Measurements from ENCODE around the gene CEP70. TPM values are rescaled to one million over a fixed set of nuclear protein-coding genes. Genes with fewer than 3 reads are reported as not detected.
"Not testable (repeated sequence)": the region's sequence is repeated elsewhere in the genome, so short reads cannot be mapped to it uniquely, and the experiment has no call there.

The CEP70 gene
- total and polyA plus RNA-seq, 2 donors (not counting 1 experiment from before 2014, with no cell fraction given): 1.00 to 9.6 TPM

DNA sequence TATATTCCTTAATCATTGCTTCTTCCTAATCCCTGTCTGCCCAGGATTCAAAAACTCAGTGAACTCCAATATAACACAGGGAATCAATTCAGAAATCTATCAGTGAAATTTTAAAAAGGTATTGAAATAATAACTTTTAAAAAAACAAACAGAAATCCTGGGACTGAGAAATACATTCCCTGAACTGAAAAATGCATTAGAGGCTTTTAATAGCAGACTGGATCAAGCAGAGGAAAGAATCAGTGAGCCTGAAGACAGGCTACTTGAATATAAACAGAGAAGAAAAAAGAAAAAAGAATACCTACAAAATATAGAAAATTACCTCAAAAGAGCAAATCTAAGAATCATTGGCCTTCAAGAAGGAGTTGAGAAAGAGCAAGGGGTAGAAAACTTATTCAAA is 54.7 kb downstream of the CEP70 start:
- no peak overlapping the region for H3K4me3 ChIP-seq (ENCODE audit: control extremely low read depth in 1 of 5, extremely low read depth in 1 of 5, insufficient read depth in 1 of 5, low read depth in 2 of 5, low read length in 4 of 5)
- H3K79me2 ChIP-seq (ENCODE audit: control insufficient read depth, insufficient read depth, low read length): no peaks in the 10 kb centered on the region
- H3K9ac ChIP-seq (ENCODE audit: low read length): no peak overlapping the region
- Mint-ChIP-seq H3K27ac (no peak overlapping the region), H3K4me1 (no peaks in the 10 kb centered on the region), H3K27me3 (no peaks in the 10 kb centered on the region), H3K9me3 (ENCODE audit: insufficient read depth) (peaks cover 7% of the 10 kb centered on the region), H3K4me3 (no peak overlapping the region)
- no peak overlapping the region for H3K4me2 ChIP-seq (replicated peaks; ENCODE audit: low read depth, low read length, poor library complexity, severe bottlenecking)
- H3K9me3 ChIP-seq (ENCODE audit: control extremely low read depth in 1 of 3, control insufficient read depth in 2 of 3, insufficient read depth in 1 of 3, low read length in 2 of 3): peaks cover 2 to 36% (median 32%) of the 10 kb centered on the region in 3 donors
- TF ChIP-seq EZH2 (IDR thresholded peaks at IDR 0.05; ENCODE audit: borderline replicate concordance, insufficient read depth, low read depth, low read length, poor library complexity, severe bottlenecking): no peak
- no peak for TF ChIP-seq CTCF (IDR thresholded peaks at IDR 0.05)
- ATAC-seq (ENCODE audit: low read depth) (no peak), DNase-seq (no peak)
- H4K20me1 ChIP-seq (ENCODE audit: control insufficient read depth, insufficient read depth, low read length, poor library complexity, severe bottlenecking): no peaks in the 10 kb centered on the region
- H3K27me3 ChIP-seq (replicated peaks in 1 of 4; ENCODE audit: control extremely low read depth in 1 of 4, control insufficient read depth in 3 of 4, insufficient read depth in 4 of 4, low read length in 3 of 4): no peaks in the 10 kb centered on the region
- H2AFZ ChIP-seq (ENCODE audit: insufficient read depth, low read depth, low read length, poor library complexity, severe bottlenecking): no peak overlapping the region
- intact Hi-C loops (cut with micrococcal nuclease): no loop called here
- H3K36me3 ChIP-seq (replicated peaks in 1 of 2; ENCODE audit: control extremely low read depth in 1 of 2, control insufficient read depth in 1 of 2, extremely low read depth in 1 of 2, insufficient read depth in 2 of 2, low read length in 1 of 2): no peaks in the 10 kb centered on the region
- CTCF ChIA-PET: no interaction called here
- POLR2A ChIA-PET: no interaction called here
- H3K27ac ChIP-seq (ENCODE audit: low read length in 2 of 2): no peak overlapping the region
- no peaks in the 10 kb centered on the region for H3K4me1 ChIP-seq (ENCODE audit: control insufficient read depth in 2 of 2, insufficient read depth in 2 of 2, low read length in 2 of 2)

GRCh38 chr3:138521445-138521844 is 72.6 kb downstream of the CEP70 start:
- H3K4me1 ChIP-seq (ENCODE audit: control insufficient read depth in 2 of 2, insufficient read depth in 2 of 2, low read length in 2 of 2); H3K4me3 ChIP-seq (ENCODE audit: control extremely low read depth in 1 of 5, extremely low read depth in 1 of 5, insufficient read depth in 1 of 5, low read depth in 2 of 5, low read length in 4 of 5); H3K4me3 Mint-ChIP-seq; H3K27ac ChIP-seq (ENCODE audit: low read length in 2 of 2); ATAC-seq (ENCODE audit: low read depth); H3K27me3 Mint-ChIP-seq; H3K4me2 ChIP-seq (replicated peaks; ENCODE audit: low read depth, low read length, poor library complexity, severe bottlenecking); DNase-seq; POLR2A ChIA-PET; CTCF ChIA-PET; H3K9ac ChIP-seq (ENCODE audit: low read length); H3K36me3 ChIP-seq (replicated peaks in 1 of 2; ENCODE audit: control extremely low read depth in 1 of 2, control insufficient read depth in 1 of 2, extremely low read depth in 1 of 2, insufficient read depth in 2 of 2, low read length in 1 of 2); H3K27me3 ChIP-seq (replicated peaks in 1 of 4; ENCODE audit: control extremely low read depth in 1 of 4, control insufficient read depth in 3 of 4, insufficient read depth in 4 of 4, low read length in 3 of 4); H3K4me1 Mint-ChIP-seq; intact Hi-C loops (cut with micrococcal nuclease); H3K9me3 Mint-ChIP-seq (ENCODE audit: insufficient read depth); H2AFZ ChIP-seq (ENCODE audit: insufficient read depth, low read depth, low read length, poor library complexity, severe bottlenecking); H3K27ac Mint-ChIP-seq; H3K79me2 ChIP-seq (ENCODE audit: control insufficient read depth, insufficient read depth, low read length); H4K20me1 ChIP-seq (ENCODE audit: control insufficient read depth, insufficient read depth, low read length, poor library complexity, severe bottlenecking): not testable (repeated sequence)
- 99% methylated on average over 18 of the region's 23 CpGs for WGBS (ENCODE audit: insufficient coverage)
- peaks cover 0 to 16% (median 1%) of the 10 kb centered on the region in 3 donors for H3K9me3 ChIP-seq (ENCODE audit: control extremely low read depth in 1 of 3, control insufficient read depth in 2 of 3, insufficient read depth in 1 of 3, low read length in 2 of 3)

All from B cell (primary cell).